Activated naive CD4-positive, alpha-beta T cell treated with anti-CD3 and anti-CD28 coated beads for 36 hours (primary cell): ENCODE results near the gene VSIG10. TPM values are rescaled to one million over a fixed set of nuclear protein-coding genes. Genes with fewer than 3 reads are reported as not detected.
"Not testable (repeated sequence)": the region's sequence is repeated elsewhere in the genome, so short reads cannot be mapped to it uniquely, and the experiment has no call there.

ENCODE experiments used
- CTCF ChIA-PET: fragments of 350-600 bp; sonication (Branson Sonifier 250); formaldehyde crosslinking; loops from one replicate; lab custom pipeline; 2021; ENCODE audit warnings: antibody characterized with exemption; lab: Charles Lee
- DNase-seq: peaks from one replicate; pipeline ENCODE4 v3.0.0-alpha.2; 2020
- H3K27ac Mint-ChIP-seq: one replicate; pipeline ENCODE4 v1.8.0; 2021; ENCODE audit warnings: mild to moderate bottlenecking, mixed read lengths
- H3K27me3 Mint-ChIP-seq: one replicate; pipeline ENCODE4 v1.8.0; 2021; ENCODE audit warnings: low read depth, mixed read lengths
- H3K36me3 Mint-ChIP-seq: one replicate; pipeline ENCODE4 v1.8.0; 2021; ENCODE audit warnings: low read depth, mixed read lengths
- H3K4me1 Mint-ChIP-seq: one replicate; pipeline ENCODE4 v1.8.0; 2021; ENCODE audit warnings: low read depth, mixed read lengths
- H3K4me3 Mint-ChIP-seq: one replicate; pipeline ENCODE4 v1.8.0; 2021; ENCODE audit warnings: mild to moderate bottlenecking, moderate library complexity, mixed read lengths
- H3K9me3 Mint-ChIP-seq: one replicate; pipeline ENCODE4 v1.8.0; 2021; ENCODE audit warnings: mixed read lengths
- intact Hi-C: fragments of 100-400 bp; cut with micrococcal nuclease; formaldehyde crosslinking; loops from one replicate; pipeline ENCODE4 v1.15.1; 2023
- total RNA-seq, 2 experiments: library from RNA; stranded (reverse); gene quantifications; one replicate each; pipeline ENCODE4 v1.2.3, GENCODE V29; 2021

The VSIG10 gene
- total RNA-seq, 2 experiments from 2014 or later = 1.7 to 2.4 TPM

DNA sequence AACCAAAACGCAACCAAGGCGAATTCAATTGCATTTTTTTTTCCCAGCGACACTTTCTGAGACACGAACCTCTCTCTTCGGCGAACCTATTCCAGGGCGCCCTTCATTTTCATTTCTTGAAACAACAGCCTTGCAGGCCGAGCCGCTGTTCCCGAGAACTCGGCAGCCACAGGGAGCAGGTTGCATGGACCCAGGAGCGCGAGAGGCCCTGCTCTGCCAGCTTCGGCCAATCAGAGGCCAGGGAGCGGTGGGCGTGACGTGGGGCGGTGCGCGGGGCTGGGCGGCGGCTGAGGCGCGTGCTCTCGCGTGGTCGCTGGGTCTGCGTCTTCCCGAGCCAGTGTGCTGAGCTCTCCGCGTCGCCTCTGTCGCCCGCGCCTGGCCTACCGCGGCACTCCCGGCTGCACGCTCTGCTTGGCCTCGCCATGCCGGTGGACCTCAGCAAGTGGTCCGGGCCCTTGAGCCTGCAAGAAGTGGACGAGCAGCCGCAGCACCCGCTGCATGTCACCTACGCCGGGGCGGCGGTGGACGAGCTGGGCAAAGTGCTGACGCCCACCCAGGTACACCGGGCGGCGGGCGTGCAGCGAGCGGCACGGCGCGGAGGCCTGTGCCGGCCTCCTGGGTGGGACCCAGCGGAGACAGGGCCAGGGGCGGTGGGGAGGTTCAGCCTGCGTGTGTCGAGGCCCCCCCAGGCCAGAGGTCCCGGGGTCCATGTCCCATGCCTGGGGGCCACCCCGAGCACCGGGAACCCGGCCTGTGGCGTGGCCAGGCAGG, 32.2 kb upstream of the VSIG10 start, which contains the start of gene PEBP1:
Gene PEBP1, plus strand, starts transcription at position 337 of the 771 bp plus-strand sequence. Its CDS starts 86 bp downstream, at position 423.
- peak; percentile 95 for DNase-seq
- Mint-ChIP-seq H3K4me1 (peaks cover 31% of the 10 kb centered on the region), H3K4me3 (peak within 1 kb of the TSS; percentile 98), H3K9me3 (no peaks in the 10 kb centered on the region), H3K27me3 (no peaks in the 10 kb centered on the region), H3K27ac (peak within 1 kb of the TSS; percentile 83), H3K36me3 (peaks cover 12% of the 10 kb centered on the region)
- intact Hi-C loops = loop anchor here (1.0 to 10.0 kb wide), 7 partner anchors 75 to 946 kb away; partner anchors contain the start of genes FBXO21, RFC5, SUDS3 and WSB2
- CTCF ChIA-PET = interaction anchor here (1.0 to 3.2 kb wide), 6 partner anchors 15 to 261 kb away, joined by 3 to 20 read pairs (median 5); partner anchors contain the start of gene SUDS3

GRCh38 chr12:118129436-118129835, 25.6 kb upstream of the VSIG10 start:
- H3K27ac Mint-ChIP-seq, H3K36me3 Mint-ChIP-seq, H3K9me3 Mint-ChIP-seq, H3K27me3 Mint-ChIP-seq, DNase-seq, CTCF ChIA-PET, H3K4me3 Mint-ChIP-seq, intact Hi-C loops, H3K4me1 Mint-ChIP-seq: not testable (repeated sequence)

DNA sequence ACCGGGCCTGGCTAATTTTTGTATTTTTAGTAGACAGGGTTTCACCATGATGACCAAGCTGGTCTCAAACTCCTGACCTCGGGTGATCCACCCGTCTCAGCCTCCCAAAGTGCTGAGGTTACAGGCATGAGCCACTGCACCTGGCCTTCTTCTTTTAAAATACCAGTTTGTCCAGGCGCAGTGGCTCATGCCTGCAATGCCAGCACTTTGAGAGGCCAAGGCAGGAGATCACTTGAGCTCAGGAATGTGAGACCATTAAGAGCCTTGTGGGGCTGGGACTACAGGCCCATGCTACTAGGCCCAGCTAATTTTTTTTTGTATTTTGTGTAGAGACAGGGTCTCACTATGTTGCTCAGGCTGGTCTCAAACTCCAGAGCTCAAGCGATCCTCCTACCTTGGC, 24.1 kb upstream of the VSIG10 start:
- Mint-ChIP-seq H3K27me3 (no peaks in the 10 kb centered on the region), H3K27ac (no peak overlapping the region), H3K4me1 (peaks cover 7% of the 10 kb centered on the region), H3K36me3 (peaks cover 1% of the 10 kb centered on the region), H3K4me3 (no peak overlapping the region), H3K9me3 (no peaks in the 10 kb centered on the region)
- intact Hi-C loops = no loop called here
- DNase-seq = no peak
- CTCF ChIA-PET = interaction anchor here (0.7 kb wide), 1 partner anchor 15 kb away, joined by 3 read pairs; no protein-coding TSS in a partner anchor

DNA sequence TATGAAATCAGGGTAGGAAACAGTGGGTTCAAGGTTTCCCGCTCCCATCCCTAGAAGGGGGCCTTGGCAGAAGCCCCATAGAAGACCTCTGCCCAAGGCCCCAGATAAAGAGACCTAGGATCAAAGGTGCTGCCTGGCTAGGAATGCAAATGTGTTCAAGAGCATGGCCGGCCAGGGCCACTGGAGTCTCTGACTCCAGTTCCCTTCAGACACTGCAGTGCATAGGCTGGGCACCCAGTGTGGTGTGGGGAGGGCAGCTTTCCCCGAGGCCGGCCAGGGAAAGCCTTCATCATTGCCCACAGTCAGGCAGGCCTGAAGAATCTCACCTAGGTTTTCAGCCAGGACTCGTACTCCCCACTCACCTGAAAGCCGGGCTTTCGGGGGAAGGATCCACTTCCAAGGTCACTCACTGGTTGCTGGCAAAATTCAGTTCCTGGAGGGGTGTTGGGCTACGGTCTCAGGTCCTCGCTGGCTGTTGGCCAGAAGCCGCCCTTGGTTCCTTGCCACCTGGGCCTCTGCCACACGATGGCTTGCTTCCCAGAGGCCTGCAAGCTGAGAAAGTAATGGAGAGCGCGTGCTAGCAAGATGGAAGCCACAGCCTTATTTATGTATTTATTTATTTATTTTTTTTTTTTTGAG, 22.4 kb upstream of the VSIG10 start:
- intact Hi-C loops = no loop called here
- H3K4me3 Mint-ChIP-seq = no peak overlapping the region
- no peak for DNase-seq
- no peaks in the 10 kb centered on the region for H3K4me1 Mint-ChIP-seq
- CTCF ChIA-PET = interaction anchor here (0.7 to 0.8 kb wide), 2 partner anchors 8 to 589 kb away, joined by 3 to 4 read pairs; no protein-coding TSS in a partner anchor
- H3K27me3 Mint-ChIP-seq = no peaks in the 10 kb centered on the region
- peaks cover 1% of the 10 kb centered on the region for H3K36me3 Mint-ChIP-seq
- H3K9me3 Mint-ChIP-seq = no peaks in the 10 kb centered on the region
- no peak overlapping the region for H3K27ac Mint-ChIP-seq

DNA sequence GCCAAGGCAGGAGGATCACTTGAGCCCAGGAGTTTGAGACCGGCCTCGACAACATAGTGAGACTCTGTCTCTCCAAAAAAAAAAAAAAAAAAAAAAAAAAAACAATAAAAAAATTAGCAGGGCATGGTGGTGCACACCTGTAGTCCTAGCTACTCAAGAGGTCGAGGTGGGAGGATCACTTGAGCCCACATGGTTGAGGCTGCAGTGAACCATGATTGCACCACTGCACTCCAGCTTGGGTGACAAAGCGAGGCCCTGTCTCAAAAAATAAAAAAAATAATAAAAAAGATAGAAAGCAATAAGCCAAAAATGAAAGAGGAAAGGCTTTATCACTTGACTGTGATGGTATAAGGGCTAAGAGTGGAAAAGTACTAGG, 21.9 kb upstream of the VSIG10 start:
- no peak for DNase-seq
- H3K27me3 Mint-ChIP-seq = no peaks in the 10 kb centered on the region
- CTCF ChIA-PET = interaction anchor here (0.7 to 0.8 kb wide), 2 partner anchors 9 to 590 kb away, joined by 3 to 4 read pairs; no protein-coding TSS in a partner anchor
- intact Hi-C loops = no loop called here
- no peak overlapping the region for H3K27ac Mint-ChIP-seq
- H3K36me3 Mint-ChIP-seq = peaks cover 1% of the 10 kb centered on the region
- H3K4me1 Mint-ChIP-seq = peaks cover under 1% of the 10 kb centered on the region
- no peaks in the 10 kb centered on the region for H3K9me3 Mint-ChIP-seq
- H3K4me3 Mint-ChIP-seq = no peak overlapping the region

DNA sequence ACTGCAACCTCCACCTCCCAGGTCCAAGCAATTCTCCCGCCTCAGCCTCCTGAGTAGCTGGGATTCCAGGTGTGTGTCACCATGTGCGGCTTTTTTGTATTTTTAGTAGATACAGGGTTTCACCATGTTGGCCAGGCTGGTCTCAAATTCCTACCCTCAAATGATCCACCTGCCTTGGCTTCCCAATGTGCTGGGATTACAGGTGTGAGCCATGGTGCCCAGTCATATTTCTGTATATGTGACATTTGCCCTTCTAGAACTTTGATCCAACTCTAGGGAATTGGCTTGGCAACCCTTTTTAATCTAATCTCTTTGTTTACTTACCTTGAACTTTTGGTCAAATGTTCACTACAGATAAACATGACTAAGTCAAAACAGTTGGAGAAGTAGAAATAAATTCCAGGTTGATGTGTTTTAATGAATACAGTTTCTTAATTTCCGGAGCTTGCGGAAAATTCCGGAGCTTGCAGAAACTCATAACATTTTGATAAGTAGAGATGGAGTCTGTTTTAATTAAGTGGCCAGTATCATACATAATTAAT, 20.6 kb upstream of the VSIG10 start:
- H3K9me3 Mint-ChIP-seq = no peaks in the 10 kb centered on the region
- CTCF ChIA-PET = no interaction called here
- no peaks in the 10 kb centered on the region for H3K27me3 Mint-ChIP-seq
- peaks cover 1% of the 10 kb centered on the region for H3K36me3 Mint-ChIP-seq
- no peak overlapping the region for H3K27ac Mint-ChIP-seq
- H3K4me1 Mint-ChIP-seq = peaks cover 5% of the 10 kb centered on the region
- no peak for DNase-seq
- intact Hi-C loops = loop anchor here (5.0 kb wide), 3 partner anchors 43 to 62 kb away; partner anchors contain the start of gene WSB2
- no peak overlapping the region for H3K4me3 Mint-ChIP-seq

GRCh38 chr12:118122264-118122663, 18.5 kb upstream of the VSIG10 start:
- intact Hi-C loops = loop anchor here (5.0 kb wide), 3 partner anchors 45 to 60 kb away; partner anchors contain the start of gene WSB2
- Mint-ChIP-seq H3K9me3 (no peaks in the 10 kb centered on the region), H3K27ac (no peak overlapping the region), H3K36me3 (peaks cover 1% of the 10 kb centered on the region), H3K4me3 (no peak overlapping the region), H3K27me3 (no peaks in the 10 kb centered on the region), H3K4me1 (peaks cover 5% of the 10 kb centered on the region)
- CTCF ChIA-PET = interaction anchor here (0.6 to 2.9 kb wide), 5 partner anchors 13 to 255 kb away, joined by 3 to 38 read pairs (median 6); partner anchors contain the start of genes PEBP1 and SUDS3
- no peak for DNase-seq

- no peak overlapping the region for H3K4me3 Mint-ChIP-seq
- no peaks in the 10 kb centered on the region for H3K27me3 Mint-ChIP-seq
- peaks cover 5% of the 10 kb centered on the region for H3K4me1 Mint-ChIP-seq
- CTCF ChIA-PET = interaction anchor here (0.6 to 2.9 kb wide), 17 partner anchors 14 to 282 kb away, joined by 3 to 38 read pairs (median 4); partner anchors contain the start of genes PEBP1, SUDS3 and VSIG10
- peak; percentile 80 for DNase-seq
- no peaks in the 10 kb centered on the region for H3K36me3 Mint-ChIP-seq
- intact Hi-C loops = loop anchor here (1.0 to 5.0 kb wide), 4 partner anchors 47 to 256 kb away; partner anchors contain the start of genes SUDS3 and WSB2
- no peaks in the 10 kb centered on the region for H3K9me3 Mint-ChIP-seq
- no peak overlapping the region for H3K27ac Mint-ChIP-seq
Observed at GRCh38 chr12:118120579-118121363, 17.0 kb upstream of the VSIG10 start.

GRCh38 chr12:118119449-118119879, 15.7 kb upstream of the VSIG10 start:
- DNase-seq = no peak
- peaks cover 5% of the 10 kb centered on the region for H3K4me1 Mint-ChIP-seq
- H3K36me3 Mint-ChIP-seq = no peaks in the 10 kb centered on the region
- no peaks in the 10 kb centered on the region for H3K27me3 Mint-ChIP-seq
- intact Hi-C loops = no loop called here
- H3K4me3 Mint-ChIP-seq = no peak overlapping the region
- CTCF ChIA-PET = interaction anchor here (0.7 to 1.4 kb wide), 5 partner anchors 10 to 257 kb away, joined by 3 to 5 read pairs (median 4); partner anchors contain the start of genes PEBP1 and SUDS3
- no peak overlapping the region for H3K27ac Mint-ChIP-seq
- H3K9me3 Mint-ChIP-seq = no peaks in the 10 kb centered on the region

DNA sequence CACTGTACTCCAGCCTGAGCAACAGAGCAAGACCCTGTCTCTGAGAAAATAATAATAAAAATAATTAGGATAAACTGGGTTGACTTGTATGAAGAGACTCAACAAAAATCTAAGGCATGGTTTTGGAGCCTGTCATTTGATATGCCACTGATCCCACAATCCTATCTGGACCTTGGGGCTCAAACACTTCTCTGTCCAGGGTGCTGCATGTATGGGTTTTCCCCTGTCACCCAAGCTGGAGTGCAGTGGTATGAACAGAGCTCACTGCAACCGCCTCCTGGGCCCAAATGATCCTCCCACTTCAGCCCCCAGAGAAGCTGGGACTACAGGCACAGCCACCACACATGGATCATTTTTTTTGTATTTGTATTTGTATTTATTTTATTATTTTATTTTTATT, 5.3 kb upstream of the VSIG10 start:
- intact Hi-C loops = no loop called here
- Mint-ChIP-seq H3K4me1 (peaks cover 3% of the 10 kb centered on the region), H3K27me3 (peaks cover 7% of the 10 kb centered on the region), H3K9me3 (no peaks in the 10 kb centered on the region), H3K4me3 (no peak overlapping the region), H3K36me3 (no peaks in the 10 kb centered on the region), H3K27ac (no peak overlapping the region)
- CTCF ChIA-PET = interaction anchor here (1.1 kb wide), 1 partner anchor 10 kb away, joined by 3 read pairs; no protein-coding TSS in a partner anchor
- DNase-seq = no peak

DNA sequence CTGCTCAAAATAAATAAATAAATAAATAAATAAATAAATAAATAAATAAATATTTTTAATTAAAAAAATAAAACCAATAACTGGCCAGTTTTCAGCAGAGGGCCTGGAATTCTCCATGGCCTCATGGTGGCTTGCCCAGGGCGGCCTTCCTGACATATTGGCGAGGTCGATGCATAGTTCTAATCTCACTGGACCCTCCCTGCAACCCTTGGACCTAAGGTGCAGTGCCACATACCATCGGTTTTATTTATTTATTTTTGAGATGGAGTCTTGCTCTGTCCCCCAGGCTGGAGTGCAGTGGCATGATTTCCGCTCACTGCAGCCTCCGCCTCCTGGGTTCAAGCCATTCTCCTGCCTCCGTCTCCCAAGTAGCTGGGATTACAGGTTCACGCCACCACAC, 3.9 kb upstream of the VSIG10 start:
- CTCF ChIA-PET = no interaction called here
- no peaks in the 10 kb centered on the region for H3K9me3 Mint-ChIP-seq
- no peak overlapping the region for H3K4me3 Mint-ChIP-seq
- no peak for DNase-seq
- peaks cover 10% of the 10 kb centered on the region for H3K27me3 Mint-ChIP-seq
- no peak overlapping the region for H3K27ac Mint-ChIP-seq
- intact Hi-C loops = no loop called here
- H3K4me1 Mint-ChIP-seq = peaks cover 5% of the 10 kb centered on the region
- no peaks in the 10 kb centered on the region for H3K36me3 Mint-ChIP-seq
